Ovary (tissue), 9 donors: Measurements from ENCODE around the gene MEGF6. TPM values are rescaled to one million over a fixed set of nuclear protein-coding genes. Genes with fewer than 3 reads are reported as not detected.

ENCODE experiments used
- DNase-seq, 5 donors: peaks; one replicate each; pipeline ENCODE4 v3.0.0-alpha.2; 2019 to 2020
- H3K27ac ChIP-seq, 2 donors: fragments of 200-600 bp; one replicate each; pipeline versions ENCODE4 v1.5.1 to v1.8.0; 2019 to 2022
- H3K27me3 ChIP-seq: fragments of 200-600 bp; one replicate; pipeline ENCODE4 v1.8.0; 2022
- H3K36me3 ChIP-seq: fragments of 200-600 bp; sonication (generic); one replicate; pipeline ENCODE4 v1.5.1; 2019
- H3K4me1 ChIP-seq: one replicate; pipeline ENCODE4 v1.8.1; 2013; ENCODE audit warnings: mild to moderate bottlenecking, moderate library complexity; ENCODE audit not compliant: insufficient read depth
- H3K4me3 ChIP-seq: fragments of 200-600 bp; sonication (generic); one replicate; pipeline ENCODE4 v1.5.1; 2017
- H3K9me3 ChIP-seq, 2 donors: fragments of 200-600 bp in 1 of 2; sonication (generic) in 1 of 2; one replicate each; pipeline versions ENCODE4 v1.5.1 to v1.8.1; 2013 to 2019; ENCODE audit warnings: mild to moderate bottlenecking in 1 of 2, moderate library complexity in 1 of 2
- CTCF ChIP-seq, 3 donors: fragments of 450-650 bp in 2 of 3; fragments of 200-600 bp in 1 of 3; IDR thresholded peaks; one replicate each; pipeline versions ENCODE4 v1.5.1 to v1.8.0; 2016 to 2022; ENCODE audit warnings: antibody characterized with exemption in 3 of 3, mild to moderate bottlenecking in 1 of 3
- EP300 ChIP-seq: sonication (generic); formaldehyde crosslinking; IDR thresholded peaks from one replicate; pipeline ENCODE4 v1.6.1; 2017; ENCODE audit warnings: antibody characterized with exemption
- POLR2A ChIP-seq: fragments of 450-650 bp; IDR thresholded peaks from one replicate; pipeline ENCODE4 v1.6.1; 2017; ENCODE audit warnings: antibody characterized with exemption, mild to moderate bottlenecking, moderate library complexity
- WGBS, 3 donors: extraction: QIAGEN DNeasy Blood & Tissue Kit in 1 of 3; methylation state at CpG; one replicate each; pipeline versions ENCODE4 v1.1.5 to v1.1.7; 2013 to 2017; 5-methylcytosine and 5-hydroxymethylcytosine counted together
- intact Hi-C, 4 donors: fragments of 100-400 bp; cut with DNase I; formaldehyde crosslinking; loops; one replicate each; pipeline versions ENCODE4 v1.11.0 to v1.15.1; 2022 to 2023
- polyA plus RNA-seq, 2 donors: library from polyadenylated mRNA; stranded (reverse); fragments of 200-250 nt in 1 of 2; fragments of 350-450 nt in 1 of 2; fragmentation: Illumina TruSeq in 1 of 2; extraction: RNeasy Lipid Tissue Mini Kit (QIAGEN cat#74804) in 1 of 2; gene quantifications; one replicate each; pipeline ENCODE4 v1.2.3, GENCODE V29; 2013 to 2014
- total RNA-seq, 7 donors: library from RNA; depleted of rRNA in 2 of 7; stranded (reverse); fragments of >200 nt in 2 of 7; fragmentation: NEBNext Ultra II Directional in 3 of 7; extraction: Animal tissue kit (Norgen Biotek cat#: 25700) in 3 of 7; gene quantifications; one replicate each; pipeline versions ENCODE4 v1.1.0 to v1.2.4, GENCODE V29; 2016 to 2023
- donor health status: DM: no; HTN: no; CAD: no; lungs with moderate emphysema.
- donor health status: DM: no; HTN: no; CAD: no.
- donor health status: Bipolar disorder and iron deficiency.
- donor health status: DM: yes; HTN: yes; CAD: no.
- donor health status: DM: no; HTN: no; CAD: no.
- donor health status: DM: yes; HTN: yes; CAD: no.

The MEGF6 gene
- total and polyA plus RNA-seq, 9 donors, result 0.10 to 117 (median 12.5) TPM

GRCh38 chr1:3542676-3543075, 68.6 kb downstream of the MEGF6 start:
- Histone ChIP-seq H3K27me3 (no peaks in the 10 kb centered on the region), H3K36me3 (no peaks in the 10 kb centered on the region), H3K4me3 (no peak overlapping the region), H3K4me1 (peaks cover 11% of the 10 kb centered on the region), H3K27ac (peak overlapping the region in 1 of 2 donors; percentile 43), H3K9me3 (no peaks in the 10 kb centered on the region)
- DNase-seq, result no peak
- WGBS, 3 donors, result 93% methylated on average over 3 to 9 of the region's 9 CpGs
- intact Hi-C loops, result no loop called here
- no peak for TF ChIP-seq EP300
- TF ChIP-seq CTCF (IDR thresholded peaks at IDR 0.05), result no peak
- TF ChIP-seq POLR2A, result no peak

GRCh38 chr1:3541936-3542335, 69.4 kb downstream of the MEGF6 start:
- Histone ChIP-seq H3K27ac (peak overlapping the region in 1 of 2 donors; percentile 30), H3K9me3 (no peaks in the 10 kb centered on the region), H3K4me3 (no peak overlapping the region), H3K4me1 (peaks cover 11% of the 10 kb centered on the region), H3K27me3 (no peaks in the 10 kb centered on the region), H3K36me3 (no peaks in the 10 kb centered on the region)
- peak in 3 of 5 donors; percentile 48 to 69 (median 51) for DNase-seq
- intact Hi-C loops, result no loop called here
- WGBS, 3 donors, result 15 to 28% (median 25%) methylated on average over 16 to 18 of the region's 18 CpGs
- no peak for TF ChIP-seq CTCF (IDR thresholded peaks at IDR 0.05)
- TF ChIP-seq EP300, result no peak
- TF ChIP-seq POLR2A, result no peak

DNA sequence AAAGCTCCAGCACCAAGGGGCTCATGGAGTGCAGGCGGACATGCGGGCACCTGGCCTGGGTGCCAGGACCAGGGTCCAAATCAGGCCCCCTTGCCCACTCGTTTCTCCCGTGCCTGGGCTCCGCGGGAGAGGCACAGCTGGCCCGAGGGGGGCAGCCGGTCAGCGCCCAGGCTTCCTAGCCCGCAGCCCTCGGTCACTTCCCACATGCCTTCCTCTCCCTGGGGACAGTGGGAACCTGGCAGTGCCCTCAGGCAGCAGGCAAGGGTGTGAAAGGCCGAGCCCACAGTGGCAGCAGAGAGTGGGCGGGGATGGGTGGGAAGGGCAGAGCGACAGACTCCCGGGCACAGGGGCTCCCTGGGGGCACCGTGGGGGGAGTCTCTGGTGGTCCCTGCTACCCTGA, 69.8 kb downstream of the MEGF6 start:
- no peak overlapping the region for H3K4me3 ChIP-seq
- H3K27me3 ChIP-seq, result no peaks in the 10 kb centered on the region
- TF ChIP-seq CTCF (IDR thresholded peaks at IDR 0.05), result no peak
- TF ChIP-seq EP300, result no peak
- TF ChIP-seq POLR2A, result no peak
- H3K4me1 ChIP-seq, result peaks cover 11% of the 10 kb centered on the region
- DNase-seq, result no peak
- intact Hi-C loops, result no loop called here
- WGBS, 3 donors, result 81 to 93% (median 82%) methylated on average over 15 to 16 of the region's 16 CpGs
- H3K9me3 ChIP-seq, result no peaks in the 10 kb centered on the region
- H3K36me3 ChIP-seq, result no peaks in the 10 kb centered on the region
- no peak overlapping the region for H3K27ac ChIP-seq

DNA sequence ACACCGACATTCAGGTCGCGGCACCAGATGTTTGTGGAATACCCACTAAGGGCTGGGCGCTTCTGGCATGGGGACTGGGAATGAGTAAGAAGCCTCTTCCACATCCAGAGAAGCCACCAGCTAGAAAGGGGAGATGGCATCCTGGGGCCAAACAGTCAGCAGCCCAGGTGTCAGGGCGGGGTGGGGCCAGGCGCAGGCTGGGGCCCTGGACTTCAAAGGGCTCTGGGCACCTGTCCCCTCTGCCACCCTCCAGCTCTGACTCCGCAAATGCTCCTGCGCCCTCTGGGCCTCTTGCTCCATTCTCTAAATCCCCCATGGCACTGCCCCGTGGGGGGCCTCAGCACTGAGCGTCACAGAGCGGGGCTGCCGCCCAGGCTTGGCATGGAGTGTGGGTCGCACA, 70.4 kb downstream of the MEGF6 start:
- H3K9me3 ChIP-seq, result no peaks in the 10 kb centered on the region
- no peak for DNase-seq
- H3K36me3 ChIP-seq, result no peaks in the 10 kb centered on the region
- H3K27me3 ChIP-seq, result no peaks in the 10 kb centered on the region
- TF ChIP-seq CTCF (IDR thresholded peaks at IDR 0.05), result no peak
- TF ChIP-seq POLR2A, result no peak
- TF ChIP-seq EP300, result no peak
- H3K4me1 ChIP-seq, result peaks cover 8% of the 10 kb centered on the region
- H3K27ac ChIP-seq, result no peak overlapping the region
- no peak overlapping the region for H3K4me3 ChIP-seq
- intact Hi-C loops, result no loop called here
- 97 to 98% (median 97%) methylated on average over 12 to 13 of the region's 13 CpGs for WGBS, 3 donors
